ENCODE measurements around the gene CENATAC. TPM values are rescaled to one million over a fixed set of nuclear protein-coding genes. Genes with fewer than 3 reads are reported as not detected.
"Not testable (repeated sequence)": the region's sequence is repeated elsewhere in the genome, so short reads cannot be mapped to it uniquely, and the experiment has no call there.

Gene CENATAC
- polyA plus RNA-seq, 5 donors = 31.7 to 44.6 (median 38.3) TPM

DNA sequence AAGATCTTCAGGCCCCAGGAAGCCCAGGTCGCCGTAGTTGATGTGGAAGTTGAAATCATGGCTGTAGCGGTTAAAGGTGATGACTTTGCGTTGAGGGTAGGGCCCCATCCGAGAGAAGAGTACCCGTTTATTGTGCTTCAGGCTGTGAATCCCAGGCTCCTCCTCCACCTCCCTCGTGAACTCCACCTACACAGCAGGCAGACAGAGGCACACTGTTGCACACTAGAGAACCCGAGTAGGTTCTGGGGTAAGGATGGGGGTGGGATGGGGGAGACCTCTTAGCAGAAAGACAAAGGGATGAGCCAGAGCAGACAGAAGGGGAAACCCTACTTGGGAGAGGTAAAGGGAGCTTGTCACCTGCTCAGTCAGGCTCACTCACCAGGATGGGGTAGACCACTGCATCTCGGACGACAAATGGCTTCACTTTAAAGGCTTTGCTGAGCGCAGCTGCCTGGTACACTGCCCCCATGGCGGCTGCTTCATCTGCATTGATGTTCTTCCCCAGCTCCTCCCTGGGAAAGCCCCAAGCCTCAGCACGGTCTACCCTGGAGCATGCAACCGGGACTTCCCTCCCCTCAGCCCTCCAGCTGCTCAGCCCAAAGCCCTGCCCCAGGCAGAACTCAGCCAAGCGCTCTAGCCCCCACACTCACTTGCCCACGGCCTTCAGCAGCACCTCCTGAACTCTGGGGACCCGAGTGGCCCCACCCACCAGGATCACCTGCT, 53.7 kb downstream of the CENATAC start:
- DNase-seq = no peak

DNA sequence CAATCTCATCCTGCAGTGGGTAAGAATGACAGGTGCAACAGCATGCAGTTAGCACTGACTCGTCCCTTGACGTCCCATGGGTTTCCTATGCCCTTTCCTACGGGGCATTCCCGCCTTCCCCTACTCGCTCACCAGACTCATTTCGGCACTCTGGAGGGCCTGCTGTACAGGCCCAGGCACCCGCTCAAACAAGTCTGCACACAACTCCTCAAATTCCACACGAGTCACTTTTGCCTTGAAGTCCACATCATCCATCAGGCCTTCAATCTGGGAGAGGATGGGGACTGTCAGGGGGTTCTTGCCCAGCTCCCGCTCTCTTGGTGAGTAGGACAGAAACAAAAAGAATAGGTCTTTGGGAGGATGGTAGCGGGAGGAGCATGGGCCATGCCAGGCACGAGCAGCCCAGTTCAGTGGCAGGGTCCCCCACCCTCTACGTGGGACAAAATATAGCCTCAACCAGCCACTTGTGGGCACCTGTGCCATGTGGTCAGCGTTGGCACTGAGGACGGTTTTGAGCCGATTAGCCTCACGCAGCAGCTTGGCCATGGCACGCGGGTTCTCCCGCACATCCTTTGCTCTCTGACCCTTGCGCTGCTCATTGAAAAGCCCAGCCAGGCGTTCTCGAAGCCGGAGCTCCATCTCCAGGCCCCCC, 54.4 kb downstream of the CENATAC start:
- DNase-seq = no peak

DNA sequence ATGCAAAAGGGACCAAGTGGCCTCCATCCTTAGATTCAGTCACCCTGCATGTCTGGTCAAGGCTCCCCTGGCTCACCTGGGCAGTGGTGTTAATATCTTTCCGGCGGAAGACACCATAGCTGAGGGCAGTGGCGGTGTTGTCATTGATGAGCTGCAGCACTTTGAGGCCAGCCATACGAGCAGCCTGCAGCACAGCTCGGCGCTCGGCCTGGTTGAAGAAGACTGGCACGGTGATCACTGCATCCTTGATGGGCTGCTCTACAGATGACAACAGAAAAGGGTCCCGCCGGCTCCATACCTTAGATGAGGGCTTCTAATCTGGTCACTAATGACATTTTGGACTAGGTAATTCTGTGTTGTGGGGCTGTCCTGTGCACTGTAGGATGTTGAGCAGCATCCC, 56.5 kb downstream of the CENATAC start:
- DNase-seq = no peak

DNA sequence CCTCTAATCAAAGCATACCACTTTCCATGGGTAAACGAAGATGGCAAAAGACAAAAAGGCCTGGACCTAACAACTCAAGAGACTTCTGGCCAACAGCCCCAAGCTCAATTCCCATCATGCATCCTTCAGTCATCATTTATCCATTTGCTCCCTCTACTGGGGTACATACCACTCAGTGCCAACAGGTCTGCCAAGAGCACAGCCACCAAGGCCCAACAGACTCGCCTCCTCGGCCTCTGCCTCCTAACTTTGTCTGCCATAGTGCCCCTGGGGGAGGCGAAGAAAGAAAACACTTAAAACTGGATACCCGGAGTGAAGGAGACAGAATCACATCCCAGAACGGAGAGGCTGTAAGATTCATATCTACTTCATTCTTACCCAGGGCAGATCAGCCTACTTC, 58.0 kb downstream of the CENATAC start:
- no peak for DNase-seq

DNA sequence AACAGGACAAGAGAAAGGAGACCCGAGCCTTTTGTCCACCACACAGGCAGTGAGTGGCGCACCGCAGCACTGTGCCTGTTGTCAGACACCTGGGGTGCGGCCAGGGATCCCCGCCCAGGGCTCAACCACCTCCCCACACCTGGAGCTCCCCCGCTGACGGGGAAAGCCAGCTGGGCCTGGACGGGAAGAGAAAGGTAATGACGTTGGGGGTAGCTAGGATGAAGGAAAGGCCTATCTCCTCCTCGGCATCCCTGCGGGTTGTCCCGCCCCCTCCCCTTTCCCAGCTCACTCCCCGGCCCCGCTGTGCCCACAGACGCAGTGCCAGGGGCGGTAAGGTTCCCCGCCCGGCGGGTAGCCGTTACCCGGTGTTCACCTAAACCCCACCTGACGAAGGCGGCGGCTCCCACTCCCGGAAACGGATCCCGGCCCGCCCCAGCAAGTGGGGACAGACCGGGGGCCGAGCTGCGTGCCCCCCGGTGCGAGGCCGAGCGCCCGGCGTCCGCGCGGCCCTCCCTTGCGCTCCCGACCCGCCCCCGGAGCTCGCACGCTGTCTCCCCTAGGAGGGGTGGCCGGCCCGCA, 58.6 kb downstream of the CENATAC start:
- peak in 1 of 2 donors; percentile 10 for DNase-seq

DNA sequence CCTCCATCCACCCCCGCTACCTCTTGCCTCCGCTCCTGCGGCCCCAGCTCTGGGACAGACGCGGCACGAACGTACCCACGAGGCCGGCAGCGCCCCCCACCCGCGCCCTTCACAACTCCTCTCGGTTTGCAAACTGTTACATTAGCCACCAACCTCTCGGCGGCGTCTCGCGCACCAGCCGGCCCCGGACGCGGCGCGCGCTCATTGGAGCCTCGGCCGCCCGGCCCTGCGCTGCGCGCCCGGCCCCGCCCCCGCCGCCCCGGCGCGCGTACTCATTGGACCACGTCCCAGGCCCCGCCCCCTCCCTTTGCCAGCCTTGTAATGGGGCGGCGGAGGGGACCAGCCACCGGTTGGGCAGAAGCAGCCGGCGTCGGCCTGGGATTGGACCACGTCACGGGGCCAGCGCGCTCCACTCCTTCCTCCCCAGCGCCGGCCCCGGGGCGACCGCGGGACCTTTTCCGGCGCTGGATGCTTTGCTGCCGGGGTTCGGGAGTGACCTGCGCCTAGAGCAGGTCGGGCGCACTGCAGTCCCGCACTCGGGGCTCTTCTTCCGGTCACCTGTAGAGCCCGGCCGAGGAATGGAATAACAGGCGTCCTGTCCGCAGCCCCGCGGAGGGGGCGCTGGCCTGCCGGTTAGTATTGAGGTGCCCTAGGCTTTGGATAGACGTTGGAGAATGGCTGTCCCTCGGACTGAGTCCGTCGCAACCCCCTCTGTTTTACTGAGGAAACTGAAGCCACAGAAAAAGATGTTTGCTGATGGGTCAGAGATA, 59.2 kb downstream of the CENATAC start, which contains the start of gene HYOU1:
HYOU1 (minus strand) TSS at position 206 of the 770 bp plus-strand sequence. CDS start 1,045 bp downstream, outside the sequence.
- DNase-seq = peak; percentile 94 to 96

DNA sequence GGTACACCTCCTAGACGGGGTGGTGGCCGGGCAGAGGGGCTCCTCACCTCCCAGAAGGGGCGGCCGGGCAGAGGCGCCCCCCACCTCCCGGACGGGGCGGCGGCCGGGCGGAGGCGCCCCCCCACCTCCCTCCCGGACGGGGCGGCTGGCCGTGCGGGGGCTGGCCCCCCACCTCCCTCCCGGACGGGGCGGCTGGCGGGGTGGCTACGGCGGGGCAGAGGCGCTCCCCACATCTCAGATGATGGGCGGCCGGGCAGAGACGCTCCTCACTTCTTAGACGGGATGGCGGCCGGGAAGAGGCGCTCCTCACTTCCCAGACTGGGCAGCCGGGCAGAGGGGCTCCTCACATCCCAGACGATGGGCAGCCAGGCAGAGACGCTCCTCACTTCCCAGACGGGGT, 61.2 kb downstream of the CENATAC start:
- DNase-seq = not testable (repeated sequence)

DNA sequence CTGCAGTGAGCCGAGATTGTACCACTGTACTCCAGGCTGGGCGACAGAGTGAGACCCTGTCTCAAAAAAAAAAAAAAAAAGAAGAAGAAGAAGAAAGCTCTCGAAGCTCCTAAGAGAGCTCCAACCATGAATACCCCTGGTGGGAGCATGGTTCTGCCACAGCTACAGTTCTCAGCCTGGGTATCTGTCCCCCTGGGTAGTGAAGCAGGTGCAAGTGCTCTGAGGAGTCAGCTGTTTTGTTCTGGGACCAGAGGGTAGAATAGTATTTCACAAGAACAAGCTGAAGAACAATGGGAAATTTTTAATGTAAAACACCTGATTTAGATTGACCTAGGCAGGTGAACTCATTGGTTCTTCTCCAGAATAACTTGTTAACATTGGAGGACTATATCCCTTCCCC, 63.3 kb downstream of the CENATAC start:
- no peak for DNase-seq

DNA sequence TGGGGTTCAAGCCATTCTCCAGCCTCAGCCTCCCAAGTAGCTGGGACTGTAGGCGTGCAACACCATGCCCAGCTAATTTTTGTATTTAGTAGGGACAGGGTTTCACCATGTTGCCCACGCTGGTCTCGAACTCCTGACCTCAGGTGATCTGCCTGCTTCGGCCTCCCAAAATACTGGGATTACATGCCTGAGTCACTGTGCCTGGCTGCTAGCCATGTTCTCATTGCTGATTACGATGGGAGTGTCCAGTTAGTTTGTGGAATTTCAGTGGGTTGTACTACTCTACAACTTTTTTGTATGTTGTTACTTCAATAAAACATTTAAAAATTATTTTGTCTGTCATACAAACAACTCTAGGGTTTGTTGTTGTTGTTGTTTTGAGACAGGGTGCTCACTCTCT, 64.8 kb downstream of the CENATAC start:
- DNase-seq = no peak

DNA sequence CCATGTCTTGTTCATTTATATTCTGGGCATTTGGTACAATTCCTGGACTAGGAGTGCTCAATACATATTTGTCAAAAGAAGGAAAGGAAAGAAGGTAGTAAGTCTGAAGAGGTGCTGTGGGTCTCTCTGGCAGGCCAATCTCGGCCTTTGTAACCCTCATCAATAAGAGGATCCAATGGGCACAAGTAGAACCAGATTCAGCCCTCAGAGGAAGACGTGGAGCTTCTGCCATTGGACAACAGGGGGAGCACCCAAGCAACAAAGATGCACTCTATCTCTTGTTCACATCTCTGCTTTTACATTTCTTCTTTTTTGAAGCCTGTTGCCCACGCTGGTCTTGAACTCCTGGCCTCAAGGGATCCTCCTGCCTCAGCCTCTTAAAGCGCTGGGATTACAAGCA, 67.4 kb downstream of the CENATAC start:
- no peak for DNase-seq

Other genes with a start within 250 kb of the CENATAC start
- 100 to 1,000 TPM in 4 of 5 donors, 10 to 100 TPM in 1; 96.5 to 140 (median 127) TPM for gene DDX6, start 207.0 kb upstream of the CENATAC start, polyA plus RNA-seq (ENCODE audit: insufficient read depth in 1 of 5, insufficient read length in 5 of 5, low replicate concordance in 1 of 5)
- gene CXCR5, start 114.2 kb upstream of the CENATAC start, polyA plus RNA-seq (ENCODE audit: insufficient read depth in 1 of 5, insufficient read length in 5 of 5, low replicate concordance in 1 of 5) = not detected
- 10 to 100 TPM; 27.4 to 65.1 (median 52.0) TPM for gene BCL9L, start 72.2 kb upstream of the CENATAC start, polyA plus RNA-seq (ENCODE audit: insufficient read depth in 1 of 5, insufficient read length in 5 of 5, low replicate concordance in 1 of 5)
- 1 to 10 TPM; 1.9 to 3.8 (median 3.4) TPM for gene UPK2, start 41.8 kb upstream of the CENATAC start, polyA plus RNA-seq (ENCODE audit: insufficient read depth in 1 of 5, insufficient read length in 5 of 5, low replicate concordance in 1 of 5)
- under 1 TPM in 2 of 5 donors, not detected in 3; 0.10 to 0.27 TPM for gene FOXR1, start 26.4 kb upstream of the CENATAC start, polyA plus RNA-seq (ENCODE audit: insufficient read depth in 1 of 5, insufficient read length in 5 of 5, low replicate concordance in 1 of 5)
- gene RPS25, start 20.2 kb downstream of the CENATAC start, polyA plus RNA-seq (ENCODE audit: insufficient read depth in 1 of 5, insufficient read length in 5 of 5, low replicate concordance in 1 of 5) = 1,000 to 10,000 TPM; 1,442 to 1,768 (median 1,521) TPM
- 10 to 100 TPM; 67.9 to 96.9 (median 72.4) TPM for gene TRAPPC4, start 20.6 kb downstream of the CENATAC start, polyA plus RNA-seq (ENCODE audit: insufficient read depth in 1 of 5, insufficient read length in 5 of 5, low replicate concordance in 1 of 5)
- gene SLC37A4, start 32.7 kb downstream of the CENATAC start, polyA plus RNA-seq (ENCODE audit: insufficient read depth in 1 of 5, insufficient read length in 5 of 5, low replicate concordance in 1 of 5) = 10 to 100 TPM; 23.1 to 30.1 (median 24.3) TPM
- gene HYOU1, start 59.1 kb downstream of the CENATAC start, polyA plus RNA-seq (ENCODE audit: insufficient read depth in 1 of 5, insufficient read length in 5 of 5, low replicate concordance in 1 of 5) = 10 to 100 TPM; 62.2 to 92.3 (median 70.6) TPM
- gene VPS11, start 69.7 kb downstream of the CENATAC start, polyA plus RNA-seq (ENCODE audit: insufficient read depth in 1 of 5, insufficient read length in 5 of 5, low replicate concordance in 1 of 5) = 10 to 100 TPM; 49.5 to 61.1 (median 54.0) TPM
- gene HMBS, start 86.7 kb downstream of the CENATAC start, polyA plus RNA-seq (ENCODE audit: insufficient read depth in 1 of 5, insufficient read length in 5 of 5, low replicate concordance in 1 of 5) = 10 to 100 TPM; 21.9 to 33.8 (median 25.8) TPM
- 10 to 100 TPM; 45.2 to 54.4 (median 51.1) TPM for gene DPAGT1, start 103.7 kb downstream of the CENATAC start, polyA plus RNA-seq (ENCODE audit: insufficient read depth in 1 of 5, insufficient read length in 5 of 5, low replicate concordance in 1 of 5)
- 1 to 10 TPM; 6.2 to 9.8 (median 9.0) TPM for gene C2CD2L, start 109.2 kb downstream of the CENATAC start, polyA plus RNA-seq (ENCODE audit: insufficient read depth in 1 of 5, insufficient read length in 5 of 5, low replicate concordance in 1 of 5)
- gene HINFP, start 123.4 kb downstream of the CENATAC start, polyA plus RNA-seq (ENCODE audit: insufficient read depth in 1 of 5, insufficient read length in 5 of 5, low replicate concordance in 1 of 5) = 10 to 100 TPM; 31.5 to 44.4 (median 36.4) TPM
- gene ABCG4, start 150.9 kb downstream of the CENATAC start, polyA plus RNA-seq (ENCODE audit: insufficient read depth in 1 of 5, insufficient read length in 5 of 5, low replicate concordance in 1 of 5) = 1 to 10 TPM; 1.0 to 1.4 (median 1.2) TPM
- gene NLRX1, start 170.6 kb downstream of the CENATAC start, polyA plus RNA-seq (ENCODE audit: insufficient read depth in 1 of 5, insufficient read length in 5 of 5, low replicate concordance in 1 of 5) = 10 to 100 TPM in 2 of 5 donors, 1 to 10 TPM in 3; 9.5 to 14.4 (median 9.9) TPM
- gene NHERF4, start 187.3 kb downstream of the CENATAC start, polyA plus RNA-seq (ENCODE audit: insufficient read depth in 1 of 5, insufficient read length in 5 of 5, low replicate concordance in 1 of 5) = 1 to 10 TPM in 3 of 5 donors, under 1 TPM in 2; 0.38 to 1.3 (median 1.1) TPM
- 10 to 100 TPM; 16.1 to 22.8 (median 20.5) TPM for gene CBL, start 208.2 kb downstream of the CENATAC start, polyA plus RNA-seq (ENCODE audit: insufficient read depth in 1 of 5, insufficient read length in 5 of 5, low replicate concordance in 1 of 5)